ENCODE data around the gene CROCC. TPM values are rescaled to one million over a fixed set of nuclear protein-coding genes. Genes with fewer than 3 reads are reported as not detected.
A peak's percentile ranks its signal among the peaks of the same experiment; 100 is the strongest.

The CROCC gene
- total RNA-seq, 2 experiments from 2014 or later: 27.7 to 28.5 TPM

GRCh38 chr1:17016317-17016661, 94.6 kb downstream of the CROCC start:
- no peak for TF ChIP-seq CTCF (IDR thresholded peaks at IDR 0.05)
- H3K9me3 Mint-ChIP-seq: no peaks in the 10 kb centered on the region
- no peaks in the 10 kb centered on the region for H3K27me3 Mint-ChIP-seq
- H3K4me3 Mint-ChIP-seq: no peak overlapping the region
- intact Hi-C loops (cut with micrococcal nuclease): no loop called here
- no peak for DNase-seq
- ChIA-PET POLR2A (interaction anchor here (0.7 to 1.0 kb wide), 2 partner anchors 11 to 35 kb away, joined by 3 read pairs; no protein-coding TSS in a partner anchor), CTCF (no interaction called here)
- H3K4me1 Mint-ChIP-seq (ENCODE audit: low read depth): peaks cover 12% of the 10 kb centered on the region
- no peak overlapping the region for H3K27ac Mint-ChIP-seq
- peaks cover 17% of the 10 kb centered on the region for H3K36me3 Mint-ChIP-seq (ENCODE audit: low read depth)
- no peak for ATAC-seq

GRCh38 chr1:17017435-17017834, 95.7 kb downstream of the CROCC start:
- POLR2A ChIA-PET: no interaction called here
- Mint-ChIP-seq H3K27ac (no peak overlapping the region), H3K36me3 (ENCODE audit: low read depth) (peaks cover 21% of the 10 kb centered on the region), H3K4me3 (no peak overlapping the region), H3K9me3 (no peaks in the 10 kb centered on the region), H3K27me3 (no peaks in the 10 kb centered on the region), H3K4me1 (ENCODE audit: low read depth) (peaks cover 8% of the 10 kb centered on the region)
- CTCF ChIA-PET: no interaction called here
- no peak for DNase-seq
- no peak for ATAC-seq
- TF ChIP-seq CTCF (IDR thresholded peaks at IDR 0.05): no peak
- intact Hi-C loops (cut with micrococcal nuclease): no loop called here

- intact Hi-C loops (cut with micrococcal nuclease): no loop called here
- CTCF ChIA-PET: interaction anchor here (1.1 to 1.3 kb wide), 3 partner anchors 12 to 67 kb away, joined by 3 to 6 read pairs (median 4); no protein-coding TSS in a partner anchor
- Mint-ChIP-seq H3K4me1 (ENCODE audit: low read depth) (peaks cover 8% of the 10 kb centered on the region), H3K27me3 (no peaks in the 10 kb centered on the region), H3K27ac (peak overlapping the region; percentile 77), H3K4me3 (no peak overlapping the region), H3K36me3 (ENCODE audit: low read depth) (peaks cover 21% of the 10 kb centered on the region), H3K9me3 (no peaks in the 10 kb centered on the region)
- POLR2A ChIA-PET: interaction anchor here (0.8 kb wide), 1 partner anchor 42 kb away, joined by 3 read pairs; no protein-coding TSS in a partner anchor
- TF ChIP-seq CTCF (IDR thresholded peaks at IDR 0.05): no peak
- ATAC-seq (no peak), DNase-seq (no peak)
Measured at GRCh38 chr1:17018849-17019248, 97.1 kb downstream of the CROCC start.

GRCh38 chr1:17020502-17020901, 98.8 kb downstream of the CROCC start:
- DNase-seq (no peak), ATAC-seq (no peak)
- Mint-ChIP-seq H3K27ac (no peak overlapping the region), H3K9me3 (no peaks in the 10 kb centered on the region), H3K4me3 (no peak overlapping the region), H3K27me3 (no peaks in the 10 kb centered on the region), H3K4me1 (ENCODE audit: low read depth) (peaks cover 8% of the 10 kb centered on the region), H3K36me3 (ENCODE audit: low read depth) (peaks cover 22% of the 10 kb centered on the region)
- ChIA-PET POLR2A (interaction anchor here (0.8 kb wide), 1 partner anchor 10 kb away, joined by 3 read pairs; no protein-coding TSS in a partner anchor), CTCF (interaction anchor here (0.8 kb wide), 1 partner anchor 26 kb away, joined by 3 read pairs; no protein-coding TSS in a partner anchor)
- intact Hi-C loops (cut with micrococcal nuclease): no loop called here
- TF ChIP-seq CTCF (IDR thresholded peaks at IDR 0.05): no peak

- no peak for TF ChIP-seq CTCF (IDR thresholded peaks at IDR 0.05)
- POLR2A ChIA-PET: interaction anchor here (0.9 kb wide), 1 partner anchor 11 kb away, joined by 4 read pairs; no protein-coding TSS in a partner anchor
- Mint-ChIP-seq H3K4me1 (ENCODE audit: low read depth) (peaks cover 8% of the 10 kb centered on the region), H3K9me3 (no peaks in the 10 kb centered on the region), H3K36me3 (ENCODE audit: low read depth) (peaks cover 23% of the 10 kb centered on the region), H3K27me3 (no peaks in the 10 kb centered on the region), H3K4me3 (no peak overlapping the region), H3K27ac (peak overlapping the region; percentile 25)
- DNase-seq: no peak
- no peak for ATAC-seq
- intact Hi-C loops (cut with micrococcal nuclease): no loop called here
- CTCF ChIA-PET: no interaction called here
Measured at GRCh38 chr1:17021896-17022295, 100.2 kb downstream of the CROCC start.

Other genes starting within 250 kb of the CROCC start
- gene RNU1-4, start 181.4 kb upstream of the CROCC start, total RNA-seq: 1,000 to 10,000 TPM in 1 of 2 experiments, 100 to 1,000 TPM in 1; 820 to 1,043 TPM
- gene RNU1-2, start 26.0 kb upstream of the CROCC start, total RNA-seq: 1,000 to 10,000 TPM in 1 of 2 experiments, 100 to 1,000 TPM in 1; 820 to 1,043 TPM
- not detected for gene MFAP2, start 58.7 kb downstream of the CROCC start, total RNA-seq
- gene ATP13A2, start 90.0 kb downstream of the CROCC start, total RNA-seq: 10 to 100 TPM; 21.4 to 24.1 TPM
- gene SDHB, start 132.1 kb downstream of the CROCC start, total RNA-seq: 100 to 1,000 TPM; 135 to 148 TPM
- not detected for gene PADI2, start 197.5 kb downstream of the CROCC start, total RNA-seq